Anterior cingulate cortex (tissue), 58 donors: ENCODE results near the gene CCDC97.
"Not testable (repeated sequence)": the region's sequence is repeated elsewhere in the genome, so short reads cannot be mapped to it uniquely, and the experiment has no call there.

Experiments used
- DNase-seq, 58 donors: peaks; one replicate each; lab custom pipeline; 2025; lab: John Stamatoyannopoulos, UW

CCDC97 gene

DNA sequence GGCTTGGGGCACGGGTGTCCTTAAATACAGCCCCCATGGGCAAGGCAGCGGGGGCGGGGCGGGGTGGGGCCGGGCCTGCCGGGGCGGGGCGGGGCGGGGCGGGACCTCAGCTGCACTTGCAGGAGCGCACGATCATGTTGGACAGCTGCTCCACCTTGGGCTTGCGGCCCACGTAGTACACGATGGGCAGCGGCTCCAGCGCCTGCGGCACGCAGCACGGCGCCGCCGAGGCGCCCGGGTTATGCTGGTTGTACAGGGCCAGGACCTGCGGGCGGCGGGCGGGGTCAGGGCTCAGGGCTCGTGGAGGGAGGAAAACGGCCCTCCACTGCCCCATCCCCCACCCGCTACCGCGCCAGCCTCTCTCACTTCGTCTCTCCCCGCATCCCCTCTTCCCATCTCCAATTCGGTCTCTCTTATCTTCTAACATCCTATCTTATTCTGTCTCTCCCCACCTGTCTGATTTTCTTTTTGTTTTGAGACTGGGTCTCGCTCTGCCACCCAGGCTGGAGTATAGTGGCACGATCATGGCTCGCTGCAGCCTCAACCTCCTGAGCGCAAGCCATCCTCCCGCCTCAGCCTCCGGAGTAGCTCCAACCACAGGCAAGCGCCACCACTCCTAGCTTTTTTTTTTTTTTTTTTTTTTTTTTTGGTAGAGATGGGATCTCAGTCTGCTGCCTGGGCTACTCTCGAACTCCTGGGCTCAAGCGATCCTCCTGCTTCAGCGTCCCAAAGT, 21.1 kb downstream of the CCDC97 start:
- no peak for DNase-seq

DNA sequence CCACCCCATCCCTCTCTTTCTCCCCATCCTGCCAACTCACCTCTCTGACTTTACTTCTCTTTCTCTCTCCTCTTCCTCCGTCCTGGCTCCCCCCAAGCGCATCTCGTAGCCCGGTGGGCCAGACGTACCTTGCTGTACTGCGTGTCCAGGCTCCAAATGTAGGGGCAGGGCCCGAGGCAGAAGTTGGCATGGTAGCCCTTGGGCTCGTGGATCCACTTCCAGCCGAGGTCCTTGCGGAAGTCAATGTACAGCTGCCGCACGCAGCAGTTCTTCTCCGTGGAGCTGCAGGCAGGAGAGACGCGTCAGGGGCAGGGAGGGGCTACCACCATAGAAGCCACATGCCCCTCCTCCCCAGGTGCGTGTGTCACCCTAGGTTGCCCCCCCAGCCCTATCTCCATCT, 22.0 kb downstream of the CCDC97 start:
- DNase-seq = no peak

DNA sequence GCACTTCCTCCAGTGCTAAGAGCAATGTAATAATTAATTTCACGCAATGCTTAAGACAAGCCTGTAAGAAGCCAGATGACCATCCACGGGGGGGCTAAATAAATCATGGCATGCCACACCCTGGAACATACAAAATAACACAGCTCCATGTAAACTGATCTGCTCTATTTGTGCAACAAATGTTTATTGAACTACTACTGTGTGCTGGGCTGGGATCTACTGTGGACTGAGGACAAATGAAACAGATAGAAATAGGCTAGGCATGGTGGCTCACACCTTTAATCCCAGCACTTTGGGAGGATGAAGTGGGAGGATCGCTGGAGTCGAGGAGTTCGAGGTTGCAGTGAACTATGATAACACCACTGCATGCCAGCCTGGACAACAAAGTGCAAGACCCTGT, 22.5 kb downstream of the CCDC97 start:
- no peak for DNase-seq

DNA sequence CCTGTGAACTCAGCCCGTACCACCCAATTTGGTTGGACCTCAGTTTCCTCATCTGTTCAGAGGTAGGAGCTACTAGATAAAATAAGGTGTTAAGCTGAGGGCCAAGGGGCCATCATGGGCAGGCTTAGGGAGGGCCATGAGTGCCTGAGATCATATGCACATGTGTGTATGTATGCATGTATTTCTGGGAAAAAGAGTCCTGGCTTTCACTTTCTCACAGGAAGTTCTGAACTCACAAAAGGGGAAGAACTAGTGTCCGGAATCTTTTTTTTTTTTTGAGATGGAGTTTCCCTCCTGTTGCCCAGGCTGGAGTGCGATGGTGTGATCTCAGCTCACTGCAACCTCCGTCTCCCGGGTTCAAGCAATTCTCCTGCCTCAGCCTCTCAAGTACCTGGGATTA, 24.8 kb downstream of the CCDC97 start:
- DNase-seq = no peak

DNA sequence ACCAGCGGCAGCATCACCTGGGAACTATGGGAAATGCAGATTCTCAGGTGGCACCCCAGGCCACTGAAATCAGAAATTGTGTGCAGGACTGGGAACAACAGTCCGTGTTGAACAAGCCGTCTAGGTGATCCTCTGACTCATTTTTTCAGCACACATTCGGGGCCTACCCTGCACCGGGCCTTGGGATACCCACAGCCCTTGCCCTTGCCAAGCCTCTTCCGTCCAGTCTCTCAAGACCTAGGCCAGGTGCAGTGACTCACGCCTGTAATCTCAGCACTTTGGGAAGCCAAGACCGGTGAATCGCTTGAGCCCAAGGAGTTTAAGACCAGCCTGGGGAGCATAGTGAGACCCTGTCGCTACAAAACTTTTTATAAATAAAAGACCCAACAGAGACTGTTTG, 25.5 kb downstream of the CCDC97 start:
- DNase-seq = no peak

DNA sequence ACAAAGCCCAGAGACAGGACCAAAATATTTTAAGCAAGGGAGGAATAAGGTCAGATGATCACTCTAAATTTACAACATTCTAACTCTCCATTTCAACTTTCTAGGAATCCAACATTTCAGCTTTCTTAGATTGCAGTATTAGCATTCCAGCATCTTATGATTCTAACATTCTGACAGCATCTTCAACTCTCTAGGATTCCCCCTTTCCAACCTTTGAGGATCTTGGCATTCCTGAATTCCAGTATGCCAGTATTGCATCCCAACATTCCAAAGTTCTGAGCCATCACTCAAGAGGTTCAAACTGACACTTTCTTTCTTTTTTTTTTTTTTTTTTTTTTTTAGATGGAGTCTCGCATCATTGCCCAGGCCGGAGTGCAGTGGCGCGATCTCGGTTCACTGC, 30.0 kb downstream of the CCDC97 start:
- DNase-seq = no peak

DNA sequence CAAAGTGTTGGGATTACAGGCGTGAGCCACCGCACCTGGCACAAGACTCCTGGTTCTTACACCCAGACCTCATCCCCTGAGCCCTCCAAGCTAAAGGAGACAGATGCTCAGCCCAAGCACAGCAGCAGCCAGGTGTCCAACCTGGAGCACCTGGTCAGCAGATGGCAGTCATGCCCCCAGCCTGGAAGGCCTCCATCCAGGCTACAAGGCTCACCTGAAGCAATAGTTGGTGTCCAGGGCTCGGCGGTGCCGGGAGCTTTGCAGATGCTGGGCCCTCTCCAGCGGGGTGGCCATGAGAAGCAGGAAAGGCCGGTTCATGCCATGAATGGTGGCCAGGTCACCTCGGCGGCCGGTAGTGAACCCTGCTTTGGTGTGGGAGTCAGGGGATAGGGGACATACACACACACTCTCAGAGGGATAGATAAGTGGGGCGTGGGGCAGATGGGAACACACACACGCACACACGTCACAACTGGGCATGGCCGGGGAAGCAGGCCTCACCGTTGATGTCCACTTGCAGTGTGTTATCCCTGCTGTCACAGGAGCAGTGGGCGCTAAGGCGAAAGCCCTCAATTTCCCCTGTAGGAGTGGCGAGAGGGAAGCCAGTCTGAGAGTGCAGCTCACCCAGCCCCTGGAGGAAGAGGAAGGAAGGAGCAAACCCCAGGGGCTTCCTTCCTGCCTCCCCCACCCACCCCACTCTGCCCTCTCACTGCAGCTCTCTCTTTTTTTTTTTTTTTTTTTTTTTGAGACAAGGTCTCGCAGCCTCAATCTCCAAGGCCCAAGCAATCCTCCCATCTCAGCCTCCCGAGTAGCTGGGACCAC, 31.9 kb downstream of the CCDC97 start:
- DNase-seq = no peak

DNA sequence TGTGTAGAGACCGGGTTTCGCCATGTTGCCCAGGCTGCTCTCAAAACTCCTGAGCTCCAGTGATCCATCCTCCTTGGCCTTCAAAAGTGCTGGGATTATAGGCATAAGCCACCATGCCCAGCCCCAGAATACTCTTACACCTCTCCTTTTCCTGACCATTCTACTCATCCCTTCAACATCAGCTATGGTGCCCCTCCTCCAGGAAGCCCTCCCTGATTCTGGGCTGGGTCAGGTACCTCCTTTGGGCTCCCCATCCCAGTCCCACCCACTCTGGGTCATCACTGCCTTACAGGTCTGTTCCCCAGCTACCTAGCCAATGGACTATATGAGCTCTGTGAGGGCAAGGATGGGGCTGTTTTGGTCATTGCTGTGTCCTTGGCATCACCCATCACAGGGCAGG, 34.2 kb downstream of the CCDC97 start:
- no peak for DNase-seq

DNA sequence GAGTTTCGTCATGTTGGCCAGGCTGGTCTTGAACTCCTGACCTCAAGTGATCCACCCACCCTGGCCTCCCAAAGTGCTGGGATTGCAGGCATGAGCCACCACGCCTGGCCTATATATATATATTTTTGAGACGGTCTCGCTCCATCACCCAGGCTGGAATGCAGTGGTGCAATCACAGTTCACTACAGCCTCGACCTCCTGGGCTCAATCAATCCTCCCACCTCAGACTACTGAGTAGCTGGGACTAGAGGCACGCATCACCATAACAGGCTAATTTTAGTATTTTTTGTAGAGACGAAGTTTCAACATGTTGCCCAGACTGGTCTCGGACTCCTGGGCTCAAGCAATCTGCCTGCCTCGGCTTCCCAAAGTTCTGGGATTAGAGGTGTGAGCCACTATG, 36.9 kb downstream of the CCDC97 start:
- DNase-seq = not testable (repeated sequence)

DNA sequence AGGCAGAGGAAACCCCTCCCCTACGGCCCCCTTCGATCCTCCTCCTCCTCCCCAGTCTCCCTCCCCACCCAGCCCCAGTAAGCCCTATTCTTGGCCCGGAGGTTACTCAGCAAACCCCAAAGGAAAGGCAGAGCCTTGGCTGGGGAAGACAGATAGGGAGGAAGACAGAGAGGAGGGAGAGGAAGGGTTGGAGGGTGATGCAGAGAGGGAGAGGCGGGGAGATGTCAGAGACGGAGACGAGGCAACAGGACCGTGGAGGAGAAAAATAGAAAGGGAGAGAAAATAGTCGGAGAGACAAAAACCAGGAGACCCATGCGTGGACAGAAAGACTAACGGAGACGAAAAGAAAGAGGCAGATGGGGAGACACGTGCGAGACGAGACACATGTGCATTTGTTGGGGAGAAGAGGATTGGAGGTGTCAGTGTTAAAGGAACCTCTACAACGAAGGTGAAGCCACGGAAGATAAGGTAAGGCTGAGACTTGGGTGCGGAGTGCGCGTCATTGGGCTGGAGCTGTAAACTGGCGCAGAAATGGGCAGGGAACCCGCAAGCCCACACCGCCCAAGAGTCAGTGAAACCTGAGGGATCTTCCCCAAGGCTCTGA, 40.9 kb downstream of the CCDC97 start:
- no peak for DNase-seq

DNA sequence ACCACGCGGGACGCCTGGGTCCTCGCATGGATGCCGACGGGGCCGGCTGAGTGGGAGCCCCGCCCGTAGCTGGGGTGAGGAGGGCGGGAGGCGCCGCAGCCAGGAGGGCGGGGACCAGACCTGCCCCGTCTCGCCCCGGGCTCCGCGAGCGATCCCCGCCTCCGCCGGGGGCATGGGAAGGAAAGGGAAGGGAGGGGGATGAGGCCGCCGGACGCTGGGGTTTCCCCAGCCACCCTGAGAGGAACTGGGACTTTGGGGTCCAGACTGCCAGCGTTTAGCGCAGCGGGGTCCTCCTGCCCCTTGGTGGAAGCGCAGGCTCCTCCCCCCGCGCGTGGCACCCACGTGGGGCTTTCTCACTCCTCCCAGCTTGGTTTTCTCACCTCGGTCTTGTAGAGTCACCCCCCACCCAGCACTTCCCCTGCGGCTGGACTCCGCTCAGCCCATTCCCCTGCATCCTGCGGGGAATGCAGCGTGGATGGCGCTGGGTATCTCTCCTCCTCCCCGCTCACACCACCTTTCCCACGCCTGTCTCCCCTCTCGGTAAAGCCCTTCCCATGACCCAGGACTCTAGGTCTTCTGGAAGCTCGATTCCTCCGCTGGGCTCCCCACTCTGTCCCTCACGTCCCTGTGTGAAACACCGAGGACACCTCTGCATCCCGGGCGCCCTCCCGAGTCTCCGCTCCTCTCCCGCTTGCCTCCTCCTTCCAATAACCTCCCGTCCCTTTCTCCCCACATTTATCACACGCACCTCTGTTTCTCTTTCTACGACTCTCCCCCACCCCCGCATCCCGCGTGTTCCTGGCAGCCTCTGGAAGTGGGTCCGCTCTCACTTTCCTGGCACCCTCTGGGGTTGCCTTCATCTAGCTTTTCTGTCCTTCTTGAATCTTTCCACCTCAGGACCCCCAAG, 41.6 kb downstream of the CCDC97 start:
- peak in 33 of 58 donors; percentile 5 to 48 (median 27) for DNase-seq

DNA sequence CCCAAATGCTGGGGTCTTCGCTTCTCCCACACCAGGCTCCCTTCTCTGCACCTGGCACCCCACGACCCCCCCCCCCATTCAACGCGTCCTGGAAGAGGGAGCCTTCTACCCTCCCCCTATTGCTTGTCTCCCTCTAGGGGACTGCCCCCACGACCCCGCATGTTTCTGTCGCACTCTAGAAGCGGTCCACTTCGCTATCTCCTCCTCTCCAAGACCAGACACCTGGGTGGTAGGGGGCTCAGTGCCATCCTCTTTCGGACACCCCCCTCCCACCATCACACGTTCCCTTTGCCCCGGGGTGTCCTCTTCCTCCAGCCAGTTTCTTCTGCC, 42.3 kb downstream of the CCDC97 start:
- DNase-seq = no peak

DNA sequence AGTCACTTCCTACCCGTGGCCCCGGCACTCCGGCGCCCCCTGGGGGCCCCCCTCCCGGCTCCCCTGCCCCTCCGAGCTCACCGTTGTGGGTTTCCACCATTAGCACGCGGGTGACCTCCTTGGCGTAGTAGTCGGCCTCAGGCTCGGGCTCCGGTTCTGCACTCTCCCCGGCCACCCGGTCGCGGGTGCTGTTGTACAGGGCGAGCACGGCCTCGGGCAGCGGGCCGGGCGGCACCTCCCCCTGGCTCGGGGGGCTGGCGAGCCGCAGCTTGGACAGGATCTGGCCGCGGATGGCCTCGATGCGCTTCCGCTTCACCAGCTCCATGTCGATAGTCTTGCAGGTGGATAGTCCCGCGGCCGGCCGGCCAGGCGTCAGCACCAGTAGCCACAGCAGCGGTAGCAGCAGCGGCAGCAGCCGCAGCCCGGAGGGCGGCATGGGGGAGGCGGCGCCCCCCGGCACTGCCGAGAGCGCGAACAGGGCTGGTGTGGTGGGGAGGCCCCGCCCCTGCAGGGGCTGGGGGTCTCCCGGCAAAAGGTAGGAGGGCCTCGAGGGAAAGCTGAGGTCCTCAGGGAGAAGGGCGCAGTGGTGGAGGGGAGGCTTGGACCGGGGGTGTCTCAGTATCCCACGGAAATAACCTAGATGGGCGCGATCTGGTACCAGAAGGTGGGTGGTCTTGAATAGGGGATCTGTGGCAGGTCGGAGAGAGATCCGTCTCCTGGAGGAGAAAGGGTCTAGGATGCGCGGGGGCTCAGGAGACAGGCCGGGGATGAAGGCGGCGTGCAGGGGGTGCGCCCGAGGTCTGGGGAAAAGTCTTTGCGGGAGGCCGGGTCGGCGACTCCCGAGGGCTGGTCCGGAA, 42.9 kb downstream of the CCDC97 start:
- peak in 15 of 58 donors; percentile 8 to 43 (median 14) for DNase-seq

DNA sequence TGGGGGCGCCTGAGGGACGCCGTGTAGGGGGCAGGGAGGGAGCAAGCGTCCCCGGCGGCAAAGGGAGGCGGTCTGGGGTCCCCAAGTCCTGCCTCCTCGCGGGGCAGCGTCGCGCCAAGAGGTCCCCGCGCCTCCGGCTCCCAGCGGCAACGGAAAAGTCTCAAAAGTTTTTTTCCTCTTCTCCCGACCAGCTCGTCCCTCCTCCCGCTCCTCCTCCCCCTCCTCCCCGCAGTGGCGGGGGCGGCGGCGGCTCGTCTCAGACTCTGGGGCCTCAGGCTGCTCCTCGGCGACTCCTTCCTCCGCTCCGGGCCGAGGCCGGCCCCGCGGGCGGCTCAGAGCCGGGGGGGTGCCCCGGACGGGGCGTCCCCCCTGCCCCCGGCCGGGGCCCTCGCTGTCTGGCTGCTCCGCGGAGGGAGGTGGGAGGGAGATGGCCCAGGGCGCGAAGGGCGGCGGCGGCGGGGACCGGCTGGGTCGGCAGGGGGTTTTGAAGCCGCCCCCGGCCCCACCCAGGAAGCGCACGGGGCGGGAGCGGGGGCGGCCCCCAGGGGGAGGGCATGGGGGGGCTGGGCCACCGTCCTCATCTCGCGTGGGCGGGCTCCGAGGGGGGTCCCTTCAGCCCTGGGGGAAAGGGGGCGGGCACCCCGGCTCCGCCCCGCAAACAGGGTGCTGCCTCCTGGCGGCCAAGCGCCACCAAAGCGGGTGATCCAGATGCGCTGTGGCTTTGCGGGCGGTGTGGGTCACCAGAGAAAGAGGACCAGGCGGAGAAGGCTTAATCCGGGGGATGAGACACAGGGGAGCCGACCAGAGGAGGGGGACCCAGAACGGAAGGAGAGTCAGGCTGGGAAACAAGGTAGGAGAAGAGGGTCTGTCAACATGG, 43.7 kb downstream of the CCDC97 start, which contains the start of gene TGFB1:
Gene TGFB1 (minus strand): TSS at position 457 of the 877 bp plus-strand sequence. CDS start 878 bp downstream, outside the sequence.
- DNase-seq = peak in 50 of 58 donors; percentile 9 to 71 (median 47)

DNA sequence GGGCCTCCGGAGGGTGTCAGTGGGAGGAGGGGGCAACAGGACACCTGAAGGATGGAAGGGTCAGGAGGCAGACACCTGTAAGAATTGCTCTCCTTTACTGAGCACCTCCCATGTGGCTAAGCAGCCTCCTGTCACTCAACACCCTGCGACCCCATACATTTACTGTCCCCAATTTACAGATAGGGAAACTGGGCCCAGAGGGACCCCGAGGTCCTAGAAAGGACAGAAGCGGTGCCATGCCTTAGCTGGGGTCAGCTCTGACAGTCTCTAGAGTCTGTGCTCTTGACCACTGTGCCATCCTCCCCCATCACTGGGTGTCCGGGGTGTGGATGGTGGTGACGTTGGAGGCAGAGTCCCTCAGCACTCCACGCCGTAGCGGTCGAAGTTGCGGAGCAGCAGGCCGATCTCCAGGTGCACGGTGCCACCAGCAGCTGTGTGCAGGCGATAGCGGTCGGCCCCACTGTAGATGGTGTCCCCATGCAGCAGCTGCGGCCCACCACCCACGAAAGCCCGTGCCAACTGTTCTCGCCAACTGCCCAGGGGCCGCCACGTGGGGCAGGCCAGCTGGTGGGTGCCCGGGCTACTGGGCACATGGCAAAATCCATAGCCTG, 44.5 kb downstream of the CCDC97 start:
- DNase-seq = no peak

DNA sequence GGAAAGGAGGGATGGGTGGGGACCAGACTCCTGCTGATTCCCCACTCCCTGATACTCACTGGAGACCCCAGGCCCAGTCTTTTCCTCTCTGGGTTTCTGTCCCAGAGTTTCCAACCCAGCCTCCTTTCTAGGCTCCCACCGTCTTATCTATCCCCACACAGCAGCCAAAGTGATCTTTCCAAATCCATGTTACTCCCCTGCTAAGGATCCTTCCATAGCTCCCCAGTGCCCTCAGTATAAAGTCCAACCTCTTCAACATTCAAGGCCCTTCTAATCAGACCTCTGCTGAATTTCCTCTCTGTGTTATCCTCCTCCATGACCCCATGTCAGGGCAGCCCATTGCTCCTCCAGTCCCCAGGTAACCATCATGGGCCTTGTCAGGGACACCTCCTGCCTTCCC, 45.1 kb downstream of the CCDC97 start:
- no peak for DNase-seq

DNA sequence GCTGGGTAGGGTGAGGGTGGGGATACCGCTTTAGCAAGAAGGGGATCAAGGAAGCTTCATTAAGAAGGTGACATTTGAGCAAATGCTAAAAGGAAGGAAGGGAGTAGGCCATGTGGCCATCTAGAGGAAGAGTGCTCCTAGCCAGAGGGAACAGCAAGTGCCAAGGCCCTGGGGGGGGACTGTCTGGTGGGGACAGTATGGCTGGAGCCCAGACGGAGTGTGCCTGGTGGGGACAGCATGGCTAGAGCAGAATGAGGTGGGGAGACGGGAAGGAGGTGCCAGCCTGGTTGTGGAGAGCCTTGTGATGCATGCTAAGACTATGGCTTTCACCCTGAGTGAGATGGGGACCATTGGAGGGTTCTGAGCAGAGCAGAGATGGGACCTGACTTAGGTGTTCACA, 45.8 kb downstream of the CCDC97 start:
- DNase-seq = no peak
